ENCODE measurements around the gene BCL2L14. TPM values are rescaled to one million over a fixed set of nuclear protein-coding genes. Genes with fewer than 3 reads are reported as not detected.

Gene BCL2L14
- polyA plus RNA-seq, 1 donor (not counting 4 experiments of a cell fraction or from before 2014, with no cell fraction given), result not detected

DNA sequence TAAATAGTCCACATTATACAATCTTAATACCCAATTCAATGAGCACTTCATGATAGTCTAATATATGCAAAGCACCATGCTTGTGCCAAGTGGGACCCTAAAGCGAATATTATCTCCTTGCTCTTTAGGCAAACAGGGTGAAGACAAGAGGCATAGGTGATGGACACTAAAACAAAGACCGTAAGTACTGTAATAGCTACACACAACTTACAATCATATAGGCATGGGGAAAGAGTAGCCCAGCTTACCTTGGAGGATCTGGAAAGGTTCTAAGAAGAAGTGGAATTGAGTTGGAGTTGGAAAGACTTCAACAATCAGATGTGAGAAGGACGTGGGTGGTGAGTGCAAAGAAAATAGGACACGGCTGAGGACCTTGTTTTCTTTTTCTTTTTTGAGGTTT lies 19.1 kb upstream of the BCL2L14 start:
- no peaks in the 10 kb centered on the region for H3K9me3 ChIP-seq (ENCODE audit: control insufficient read depth, low read depth, low read length)
- no peak overlapping the region for H3K4me3 ChIP-seq (ENCODE audit: control insufficient read depth in 2 of 3, extremely low read depth in 1 of 3, insufficient read depth in 2 of 3, low read depth in 1 of 3, low read length in 3 of 3)
- H4K20me1 ChIP-seq (ENCODE audit: control insufficient read depth, extremely low read depth, insufficient read depth, low read length), result no peaks in the 10 kb centered on the region
- no peaks in the 10 kb centered on the region for H3K36me3 ChIP-seq (ENCODE audit: control insufficient read depth in 2 of 2, extremely low read depth in 1 of 2, insufficient read depth in 2 of 2, low read length in 2 of 2)
- no peak for DNase-seq (ENCODE audit: low read depth, low spot score)
- H3K9ac ChIP-seq (ENCODE audit: control insufficient read depth, extremely low read depth, insufficient read depth, low read length), result no peak overlapping the region
- no peaks in the 10 kb centered on the region for H3K27me3 ChIP-seq (ENCODE audit: control insufficient read depth, extremely low read depth, insufficient read depth, low read length)
- H3K4me2 ChIP-seq (ENCODE audit: control insufficient read depth, extremely low read depth, insufficient read depth, low read depth, low read length), result no peak overlapping the region
- dilution Hi-C loops (cut with MboI; ENCODE audit: extremely low pct_ligation_motif_present, low sequenced_read_pairs), result no loop called here
- no peaks in the 10 kb centered on the region for H3K9me1 ChIP-seq (ENCODE audit: control insufficient read depth, extremely low read depth, insufficient read depth, low read length)
- no peak for TF ChIP-seq EZH2 (IDR thresholded peaks at IDR 0.05; ENCODE audit: low read length)
- TF ChIP-seq, protein P1, sequence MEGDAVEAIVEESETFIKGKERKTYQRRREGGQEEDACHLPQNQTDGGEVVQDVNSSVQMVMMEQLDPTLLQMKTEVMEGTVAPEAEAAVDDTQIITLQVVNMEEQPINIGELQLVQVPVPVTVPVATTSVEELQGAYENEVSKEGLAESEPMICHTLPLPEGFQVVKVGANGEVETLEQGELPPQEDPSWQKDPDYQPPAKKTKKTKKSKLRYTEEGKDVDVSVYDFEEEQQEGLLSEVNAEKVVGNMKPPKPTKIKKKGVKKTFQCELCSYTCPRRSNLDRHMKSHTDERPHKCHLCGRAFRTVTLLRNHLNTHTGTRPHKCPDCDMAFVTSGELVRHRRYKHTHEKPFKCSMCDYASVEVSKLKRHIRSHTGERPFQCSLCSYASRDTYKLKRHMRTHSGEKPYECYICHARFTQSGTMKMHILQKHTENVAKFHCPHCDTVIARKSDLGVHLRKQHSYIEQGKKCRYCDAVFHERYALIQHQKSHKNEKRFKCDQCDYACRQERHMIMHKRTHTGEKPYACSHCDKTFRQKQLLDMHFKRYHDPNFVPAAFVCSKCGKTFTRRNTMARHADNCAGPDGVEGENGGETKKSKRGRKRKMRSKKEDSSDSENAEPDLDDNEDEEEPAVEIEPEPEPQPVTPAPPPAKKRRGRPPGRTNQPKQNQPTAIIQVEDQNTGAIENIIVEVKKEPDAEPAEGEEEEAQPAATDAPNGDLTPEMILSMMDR (optimal IDR thresholded peaks at IDR 0.05 in 1 of 3, IDR thresholded peaks at IDR 0.05 in 1 of 3, conservative IDR thresholded peaks at IDR 0.05 in 1 of 3; ENCODE audit: extremely low read depth in 1 of 3, insufficient read depth in 2 of 3, low read length in 3 of 3), result no peak
- H2AFZ ChIP-seq (ENCODE audit: control insufficient read depth, low read length), result no peak overlapping the region
- no peak for FAIRE-seq
- no peaks in the 10 kb centered on the region for H3K4me1 ChIP-seq (ENCODE audit: control insufficient read depth, extremely low read depth, insufficient read depth, low read length)
- no peak overlapping the region for H3K27ac ChIP-seq (ENCODE audit: control insufficient read depth, insufficient read depth, low read length)
- H3K79me2 ChIP-seq (ENCODE audit: control insufficient read depth, insufficient read depth, low read length), result no peaks in the 10 kb centered on the region

DNA sequence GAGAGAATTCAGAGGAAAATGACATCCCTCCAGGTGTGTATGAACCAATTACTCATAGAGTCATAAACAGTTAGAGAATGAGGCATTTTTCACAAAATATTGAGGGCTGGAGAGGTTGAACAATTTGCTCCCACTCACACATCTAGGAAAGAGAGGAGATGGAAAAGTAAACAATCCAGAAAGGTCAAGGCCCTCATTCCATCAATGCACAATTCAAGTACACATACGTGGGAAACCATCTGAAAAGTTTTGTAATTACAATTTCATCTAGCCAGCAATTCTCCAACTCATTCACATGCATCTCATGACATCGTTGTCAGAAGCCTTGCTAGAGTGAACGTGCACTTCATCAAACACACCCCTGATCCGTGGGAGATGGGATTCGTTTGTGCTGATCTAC lies 15.7 kb upstream of the BCL2L14 start:
- TF ChIP-seq, protein P1 (optimal IDR thresholded peaks at IDR 0.05 in 1 of 3, IDR thresholded peaks at IDR 0.05 in 1 of 3, conservative IDR thresholded peaks at IDR 0.05 in 1 of 3; ENCODE audit: extremely low read depth in 1 of 3, insufficient read depth in 2 of 3, low read length in 3 of 3), result no peak
- no peak for TF ChIP-seq EZH2 (IDR thresholded peaks at IDR 0.05; ENCODE audit: low read length)
- no peak overlapping the region for H3K9ac ChIP-seq (ENCODE audit: control insufficient read depth, extremely low read depth, insufficient read depth, low read length)
- H3K4me2 ChIP-seq (ENCODE audit: control insufficient read depth, extremely low read depth, insufficient read depth, low read depth, low read length), result no peak overlapping the region
- H3K27me3 ChIP-seq (ENCODE audit: control insufficient read depth, extremely low read depth, insufficient read depth, low read length), result no peaks in the 10 kb centered on the region
- no peaks in the 10 kb centered on the region for H3K9me1 ChIP-seq (ENCODE audit: control insufficient read depth, extremely low read depth, insufficient read depth, low read length)
- FAIRE-seq (no peak), DNase-seq (ENCODE audit: low read depth, low spot score) (no peak)
- no peak overlapping the region for H2AFZ ChIP-seq (ENCODE audit: control insufficient read depth, low read length)
- H3K79me2 ChIP-seq (ENCODE audit: control insufficient read depth, insufficient read depth, low read length), result no peaks in the 10 kb centered on the region
- dilution Hi-C loops (cut with MboI; ENCODE audit: extremely low pct_ligation_motif_present, low sequenced_read_pairs), result no loop called here
- no peak overlapping the region for H3K27ac ChIP-seq (ENCODE audit: control insufficient read depth, insufficient read depth, low read length)
- H3K9me3 ChIP-seq (ENCODE audit: control insufficient read depth, low read depth, low read length), result no peaks in the 10 kb centered on the region
- H4K20me1 ChIP-seq (ENCODE audit: control insufficient read depth, extremely low read depth, insufficient read depth, low read length), result no peaks in the 10 kb centered on the region
- H3K4me1 ChIP-seq (ENCODE audit: control insufficient read depth, extremely low read depth, insufficient read depth, low read length), result no peaks in the 10 kb centered on the region
- no peaks in the 10 kb centered on the region for H3K36me3 ChIP-seq (ENCODE audit: control insufficient read depth in 2 of 2, extremely low read depth in 1 of 2, insufficient read depth in 2 of 2, low read length in 2 of 2)
- H3K4me3 ChIP-seq (ENCODE audit: control insufficient read depth in 2 of 3, extremely low read depth in 1 of 3, insufficient read depth in 2 of 3, low read depth in 1 of 3, low read length in 3 of 3), result no peak overlapping the region
